A673 (cell line): ENCODE results near the gene TXNRD1. TPM values are rescaled to one million over a fixed set of nuclear protein-coding genes. Genes with fewer than 3 reads are reported as not detected.

Experiments used
- BruUV-seq: library from RNA; stranded (reverse); fragments of 400-500 nt; replicated peaks from 2 replicates; lab custom pipeline; 2021; lab: Mats Ljungman, UMichigan
- CTCF ChIA-PET: fragments of 300-600 bp; sonication (Branson Sonifier 250); formaldehyde crosslinking; loops from one replicate; lab custom pipeline; 2022; ENCODE audit warnings: antibody characterized with exemption; lab: Charles Lee
- POLR2A ChIA-PET: fragments of 300-600 bp; sonication (Branson Sonifier 250); formaldehyde crosslinking; loops from one replicate; lab custom pipeline; 2022; ENCODE audit warnings: antibody characterized with exemption; ENCODE audit not compliant: low non-redundant PET; lab: Charles Lee
- DNase-seq: peaks from one replicate; pipeline ENCODE4 v3.0.0-alpha.2; 2015; ENCODE audit warnings: low spot score
- H3K27ac ChIP-seq: fragments of 200-600 bp; sonication (generic); 2 replicates; pipeline ENCODE4 v1.5.1; 2016; ENCODE audit warnings: mixed run types, low read depth, mild to moderate bottlenecking, mixed read lengths, antibody characterized with exemption, low read length; ENCODE audit not compliant: poor library complexity, severe bottlenecking
- H3K27me3 ChIP-seq: fragments of 200-600 bp; sonication (generic); replicated peaks from 2 replicates; pipeline ENCODE4 v1.6.1; 2017; ENCODE audit warnings: mixed run types, low read depth, mild to moderate bottlenecking, mixed read lengths, antibody characterized with exemption, low read length; ENCODE audit not compliant: insufficient read depth, poor library complexity
- H3K36me3 ChIP-seq: fragments of 200-600 bp; sonication (generic); 2 replicates; pipeline ENCODE4 v1.6.1; 2016; ENCODE audit warnings: mixed run types, mild to moderate bottlenecking, mixed read lengths, antibody characterized with exemption, low read length; ENCODE audit not compliant: insufficient read depth, poor library complexity, severe bottlenecking
- H3K4me1 ChIP-seq: fragments of 200-600 bp; sonication (generic); 2 replicates; pipeline ENCODE4 v1.6.1; 2017; ENCODE audit warnings: mixed run types, mild to moderate bottlenecking, mixed read lengths, antibody characterized with exemption, low read length; ENCODE audit not compliant: insufficient read depth, poor library complexity, severe bottlenecking
- H3K4me3 ChIP-seq: fragments of 200-600 bp; sonication (generic); 2 replicates; pipeline ENCODE4 v1.5.1; 2016; ENCODE audit warnings: low read depth, mixed run types, mild to moderate bottlenecking, mixed read lengths, low read length; ENCODE audit not compliant: poor library complexity, severe bottlenecking
- H3K9me3 ChIP-seq: fragments of 200-600 bp; sonication (generic); 2 replicates; pipeline ENCODE4 v1.6.1; 2016; ENCODE audit warnings: mixed run types, low read depth, mild to moderate bottlenecking, mixed read lengths, antibody characterized with exemption, low read length; ENCODE audit not compliant: poor library complexity, severe bottlenecking
- EZH2 ChIP-seq: fragments of 200-600 bp; sonication (generic); IDR thresholded peaks from 2 replicates; pipeline ENCODE4 v1.6.1; 2017; ENCODE audit warnings: borderline replicate concordance, low read depth, mild to moderate bottlenecking, mixed read lengths, antibody characterized with exemption, low read length; ENCODE audit not compliant: poor library complexity, severe bottlenecking
- intact Hi-C: fragments of 100-400 bp; cut with micrococcal nuclease; formaldehyde crosslinking; loops from one replicate; pipeline ENCODE4 v1.10.0; 2022; ENCODE audit not compliant: unreplicated experiment
- total RNA-seq: library from RNA; stranded (reverse); gene quantifications from 2 replicates; pipeline ENCODE4 v1.2.3, GENCODE V29; 2021
- TF ChIP-seq, protein P1 (sequence below): fragments of 300-800, 200-600 bp; sonication (generic); conservative IDR thresholded peaks from 2 replicates; pipeline ENCODE4 v1.5.1; 2017; ENCODE audit warnings: low read depth, mild to moderate bottlenecking, antibody characterized with exemption, low read length, moderate library complexity, mixed read lengths

TXNRD1 gene
- total RNA-seq, 1 experiment from 2014 or later: 226 TPM

DNA sequence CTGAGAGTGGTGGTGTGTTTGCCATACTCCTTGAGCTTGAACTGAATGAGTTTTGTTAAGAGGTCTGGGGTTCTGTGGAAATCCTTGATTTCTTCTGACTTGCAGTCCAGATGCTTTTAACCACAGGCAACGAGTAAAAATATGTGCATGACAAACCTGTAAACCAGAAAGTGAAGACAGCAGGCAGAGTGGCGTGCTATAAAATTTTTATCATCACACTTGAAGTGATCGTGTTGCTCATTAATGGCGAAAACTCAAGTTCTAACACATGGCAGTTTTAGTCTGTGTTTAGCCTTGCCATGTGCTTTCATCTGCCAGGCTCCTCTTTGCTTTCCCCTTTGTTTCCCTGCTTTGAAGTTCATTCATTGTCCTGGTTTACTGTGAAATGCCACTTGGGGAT, 28.0 kb downstream of the TXNRD1 start:
- POLR2A ChIA-PET: interaction anchor here (0.6 kb wide), 1 partner anchor 730 kb away, joined by 8 read pairs; no protein-coding TSS in a partner anchor
- Histone ChIP-seq H3K27me3 (no peaks in the 10 kb centered on the region), H3K9me3 (no peaks in the 10 kb centered on the region), H3K4me1 (no peaks in the 10 kb centered on the region), H3K27ac (no peak overlapping the region), H3K4me3 (no peak overlapping the region), H3K36me3 (no peaks in the 10 kb centered on the region)
- no peak for TF ChIP-seq EZH2
- TF ChIP-seq, protein P1, sequence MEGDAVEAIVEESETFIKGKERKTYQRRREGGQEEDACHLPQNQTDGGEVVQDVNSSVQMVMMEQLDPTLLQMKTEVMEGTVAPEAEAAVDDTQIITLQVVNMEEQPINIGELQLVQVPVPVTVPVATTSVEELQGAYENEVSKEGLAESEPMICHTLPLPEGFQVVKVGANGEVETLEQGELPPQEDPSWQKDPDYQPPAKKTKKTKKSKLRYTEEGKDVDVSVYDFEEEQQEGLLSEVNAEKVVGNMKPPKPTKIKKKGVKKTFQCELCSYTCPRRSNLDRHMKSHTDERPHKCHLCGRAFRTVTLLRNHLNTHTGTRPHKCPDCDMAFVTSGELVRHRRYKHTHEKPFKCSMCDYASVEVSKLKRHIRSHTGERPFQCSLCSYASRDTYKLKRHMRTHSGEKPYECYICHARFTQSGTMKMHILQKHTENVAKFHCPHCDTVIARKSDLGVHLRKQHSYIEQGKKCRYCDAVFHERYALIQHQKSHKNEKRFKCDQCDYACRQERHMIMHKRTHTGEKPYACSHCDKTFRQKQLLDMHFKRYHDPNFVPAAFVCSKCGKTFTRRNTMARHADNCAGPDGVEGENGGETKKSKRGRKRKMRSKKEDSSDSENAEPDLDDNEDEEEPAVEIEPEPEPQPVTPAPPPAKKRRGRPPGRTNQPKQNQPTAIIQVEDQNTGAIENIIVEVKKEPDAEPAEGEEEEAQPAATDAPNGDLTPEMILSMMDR: no peak
- intact Hi-C loops: no loop called here
- no TSS peak for BruUV-seq
- CTCF ChIA-PET: no interaction called here
- DNase-seq: no peak

DNA sequence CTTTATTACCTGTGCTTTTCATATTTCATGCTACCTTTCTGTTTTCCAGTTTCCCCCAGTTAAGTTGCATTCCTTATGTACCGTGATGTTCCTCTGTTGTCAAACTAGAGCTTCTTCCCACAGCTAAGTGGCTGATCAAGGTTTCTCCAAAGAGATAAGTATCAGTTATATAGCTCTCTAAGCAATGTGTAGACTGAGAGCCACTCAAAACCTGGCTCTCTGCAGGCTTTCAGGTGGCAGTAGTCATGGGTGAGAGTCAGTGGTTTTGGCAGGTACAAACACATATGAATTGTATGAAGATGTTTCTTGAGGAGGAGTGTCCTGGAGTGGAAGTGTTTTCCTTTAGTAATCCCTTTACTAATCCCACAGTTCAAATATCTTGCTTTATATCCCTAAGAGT, 28.4 kb downstream of the TXNRD1 start:
- BruUV-seq: no TSS peak
- Histone ChIP-seq H3K4me1 (no peaks in the 10 kb centered on the region), H3K4me3 (no peak overlapping the region), H3K27me3 (no peaks in the 10 kb centered on the region), H3K27ac (no peak overlapping the region), H3K9me3 (no peaks in the 10 kb centered on the region), H3K36me3 (no peaks in the 10 kb centered on the region)
- TF ChIP-seq, protein P1: no peak
- no peak for TF ChIP-seq EZH2
- CTCF ChIA-PET: no interaction called here
- intact Hi-C loops: no loop called here
- POLR2A ChIA-PET: no interaction called here
- DNase-seq: no peak

DNA sequence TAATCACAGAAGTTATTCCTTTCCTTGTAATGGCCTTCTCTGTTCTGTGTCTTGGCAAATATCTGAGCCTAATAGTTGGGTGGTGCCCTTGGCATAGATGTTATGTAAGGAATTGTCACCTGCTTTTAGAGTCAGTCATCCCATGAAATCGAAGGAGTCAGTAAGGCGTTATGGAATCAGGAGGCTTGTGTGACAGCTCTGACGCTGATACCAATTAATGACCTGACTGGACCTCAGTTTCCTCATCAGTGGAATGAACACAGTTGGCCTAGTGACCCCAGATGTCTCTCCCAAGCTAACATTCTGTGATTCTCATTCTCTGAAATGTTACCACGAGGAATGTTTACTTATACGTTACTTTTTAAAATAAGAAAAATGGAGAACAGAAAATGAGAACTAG, 32.1 kb downstream of the TXNRD1 start:
- Histone ChIP-seq H3K36me3 (no peaks in the 10 kb centered on the region), H3K4me1 (no peaks in the 10 kb centered on the region), H3K4me3 (no peak overlapping the region), H3K27me3 (no peaks in the 10 kb centered on the region), H3K9me3 (no peaks in the 10 kb centered on the region), H3K27ac (no peak overlapping the region)
- BruUV-seq: no TSS peak
- POLR2A ChIA-PET: no interaction called here
- no peak for DNase-seq
- intact Hi-C loops: no loop called here
- CTCF ChIA-PET: no interaction called here
- TF ChIP-seq, protein P1: no peak
- no peak for TF ChIP-seq EZH2
